ENCODE results near the gene GNPTG.
A peak's percentile ranks its signal among the peaks of the same experiment; 100 is the strongest.

GNPTG gene

GRCh38 chr16:1333149-1333812 is 18.4 kb upstream of the GNPTG start, which contains the start of gene BAIAP3:
Gene BAIAP3, plus strand, starts transcription at chr16:1333645. Its CDS starts 4,905 bp downstream, at chr16:1338550.
- Histone ChIP-seq H3K4me3 (IDR thresholded peaks at IDR 0.05; ENCODE audit: insufficient read depth, low read depth, low read length) (peak within 1 kb of the TSS; percentile 44), H4K20me1 (ENCODE audit: insufficient read depth) (no peaks in the 10 kb centered on the region), H3K4me2 (peak within 1 kb of the TSS; percentile 100), H3K4me1 (ENCODE audit: low read depth, poor library complexity, severe bottlenecking) (peaks cover 30% of the 10 kb centered on the region), H3K9ac (peak within 1 kb of the TSS; percentile 80; the same call in 1 of the 2 replicates), H3K27me3 (ENCODE audit: insufficient read depth, low read depth) (peaks cover 55% of the 10 kb centered on the region), H3K36me3 (ENCODE audit: insufficient read depth) (no peaks in the 10 kb centered on the region), H2AFZ (ENCODE audit: low read depth) (peak within 1 kb of the TSS; percentile 71), H3K27ac (peak within 1 kb of the TSS; percentile 82), H3K79me2 (ENCODE audit: insufficient read depth, low read depth) (no peaks in the 10 kb centered on the region)
- TF ChIP-seq CTCF (conservative IDR thresholded peaks at IDR 0.05; ENCODE audit: low read depth, low read length): no peak

- Histone ChIP-seq H3K27ac (no peak overlapping the region), H3K36me3 (ENCODE audit: insufficient read depth) (no peaks in the 10 kb centered on the region), H3K4me3 (IDR thresholded peaks at IDR 0.05; ENCODE audit: insufficient read depth, low read depth, low read length) (no peak overlapping the region), H4K20me1 (ENCODE audit: insufficient read depth) (no peaks in the 10 kb centered on the region), H3K79me2 (ENCODE audit: insufficient read depth, low read depth) (no peaks in the 10 kb centered on the region), H3K4me2 (peak overlapping the region; percentile 100), H3K27me3 (ENCODE audit: insufficient read depth, low read depth) (peaks cover 61% of the 10 kb centered on the region), H3K9ac (no peak overlapping the region), H3K4me1 (ENCODE audit: low read depth, poor library complexity, severe bottlenecking) (peaks cover 33% of the 10 kb centered on the region), H2AFZ (ENCODE audit: low read depth) (peak overlapping the region; percentile 71; the same call in 1 of the 2 replicates)
- TF ChIP-seq CTCF (conservative IDR thresholded peaks at IDR 0.05; ENCODE audit: low read depth, low read length): no peak
Measured at GRCh38 chr16:1333854-1334700, 17.7 kb upstream of the GNPTG start.

GRCh38 chr16:1334739-1335138 is 17.0 kb upstream of the GNPTG start:
- H3K4me1 ChIP-seq (ENCODE audit: low read depth, poor library complexity, severe bottlenecking): peaks cover 33% of the 10 kb centered on the region
- TF ChIP-seq CTCF (conservative IDR thresholded peaks at IDR 0.05; ENCODE audit: low read depth, low read length): no peak
- H3K9ac ChIP-seq: no peak overlapping the region
- H3K79me2 ChIP-seq (ENCODE audit: insufficient read depth, low read depth): no peaks in the 10 kb centered on the region
- no peak overlapping the region for H2AFZ ChIP-seq (ENCODE audit: low read depth)
- no peak overlapping the region for H3K4me2 ChIP-seq
- H3K27ac ChIP-seq: no peak overlapping the region
- H3K4me3 ChIP-seq (IDR thresholded peaks at IDR 0.05; ENCODE audit: insufficient read depth, low read depth, low read length): no peak overlapping the region
- H4K20me1 ChIP-seq (ENCODE audit: insufficient read depth): no peaks in the 10 kb centered on the region
- no peaks in the 10 kb centered on the region for H3K36me3 ChIP-seq (ENCODE audit: insufficient read depth)
- peaks cover 67% of the 10 kb centered on the region for H3K27me3 ChIP-seq (ENCODE audit: insufficient read depth, low read depth)

- Histone ChIP-seq H3K27ac (no peak overlapping the region), H3K36me3 (ENCODE audit: insufficient read depth) (no peaks in the 10 kb centered on the region), H3K9ac (no peak overlapping the region), H2AFZ (ENCODE audit: low read depth) (no peak overlapping the region), H3K27me3 (ENCODE audit: insufficient read depth, low read depth) (peaks cover 67% of the 10 kb centered on the region), H4K20me1 (ENCODE audit: insufficient read depth) (no peaks in the 10 kb centered on the region), H3K4me2 (no peak overlapping the region), H3K4me3 (IDR thresholded peaks at IDR 0.05; ENCODE audit: insufficient read depth, low read depth, low read length) (no peak overlapping the region), H3K79me2 (ENCODE audit: insufficient read depth, low read depth) (no peaks in the 10 kb centered on the region), H3K4me1 (ENCODE audit: low read depth, poor library complexity, severe bottlenecking) (peaks cover 33% of the 10 kb centered on the region)
- TF ChIP-seq CTCF (conservative IDR thresholded peaks at IDR 0.05; ENCODE audit: low read depth, low read length): no peak; the same call in 1 of the 2 replicates
Measured at GRCh38 chr16:1335211-1335971, 16.3 kb upstream of the GNPTG start.

Data from KMS-11 (cell line).